ENCODE data around the gene ZNF837. TPM values are rescaled to one million over a fixed set of nuclear protein-coding genes. Genes with fewer than 3 reads are reported as not detected.
A peak's percentile ranks its signal among the peaks of the same experiment; 100 is the strongest.
"Not testable (repeated sequence)": the region's sequence is repeated elsewhere in the genome, so short reads cannot be mapped to it uniquely, and the experiment has no call there.

ZNF837 gene
- total RNA-seq (2014; rRNA removed; shearing (Covaris generic)) = 0.08 and 1.4 TPM in 2 replicates
- polyA plus RNA-seq (2015; cell fraction: cytosol; rRNA removed) = 0.90 and 1.5 TPM in 2 replicates
- 1.1 and 1.2 TPM in 2 replicates for polyA plus RNA-seq (2015; cell fraction: nucleus; rRNA removed)

- DNase-seq (ENCODE audit: low read depth) = peak; percentile 100
Measured at GRCh38 chr19:58380662-58381459, at the start of gene ZNF837. TSS of gene ZNF837 (minus strand) at chr19:58381030. CDS start at chr19:58369332, 11,698 bp downstream.

DNA sequence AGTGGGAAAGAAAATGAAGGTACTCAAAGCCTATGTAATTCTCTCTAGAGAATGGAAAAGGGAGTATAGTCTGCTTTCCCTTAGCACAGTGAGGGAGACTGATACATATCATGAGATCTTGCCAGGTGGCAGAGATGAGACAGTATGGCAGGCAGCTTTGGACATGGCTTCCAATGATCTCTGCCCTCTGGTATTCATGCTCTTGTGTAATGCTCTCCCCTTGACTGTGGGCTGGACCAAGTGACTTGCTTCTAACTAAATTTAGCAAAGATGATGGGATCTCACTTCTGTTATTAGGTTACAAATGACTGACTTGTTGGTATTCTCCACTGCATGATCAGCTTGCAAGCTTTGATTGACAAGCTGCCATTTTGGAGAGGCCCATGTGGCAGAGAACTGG is 48.9 kb upstream of the ZNF837 start:
- DNase-seq (ENCODE audit: low read depth) = no peak

DNA sequence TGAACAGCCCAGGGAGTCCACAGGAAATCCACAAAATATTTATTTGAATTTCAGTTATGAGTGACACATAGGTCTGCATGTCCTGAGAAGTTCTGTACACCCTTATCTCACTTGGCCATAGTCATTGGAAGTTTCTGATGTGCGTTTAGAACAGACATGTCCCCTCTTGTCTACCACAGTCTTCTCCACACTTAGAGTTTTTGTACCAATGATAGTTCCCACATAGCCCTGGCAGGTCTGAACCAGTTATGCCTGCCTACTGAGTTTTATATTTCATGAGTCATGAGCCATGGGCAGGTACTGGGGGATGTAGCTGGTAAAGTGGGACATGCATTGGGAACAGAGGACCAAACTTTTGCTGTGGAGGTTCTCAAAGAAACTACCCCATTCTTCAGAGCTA is 47.8 kb upstream of the ZNF837 start:
- DNase-seq (ENCODE audit: low read depth) = no peak

DNA sequence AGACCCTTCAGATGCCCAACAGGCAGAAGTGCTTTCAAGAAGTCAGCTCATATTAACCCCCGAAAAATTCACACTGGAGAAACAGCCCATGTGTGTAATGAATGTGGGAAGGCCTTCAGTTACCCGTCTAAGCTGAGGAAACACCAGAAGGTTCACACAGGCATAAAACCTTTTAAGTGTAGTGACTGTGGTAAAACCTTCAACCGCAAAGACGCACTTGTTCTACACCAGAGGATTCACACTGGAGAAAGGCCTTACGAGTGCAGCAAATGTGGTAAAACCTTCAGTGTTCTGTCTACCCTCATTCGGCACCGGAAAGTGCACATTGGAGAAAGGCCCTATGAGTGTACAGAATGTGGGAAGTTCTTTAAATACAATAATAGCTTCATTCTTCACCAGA is 36.2 kb upstream of the ZNF837 start:
- DNase-seq (ENCODE audit: low read depth) = no peak

- no peak for DNase-seq (ENCODE audit: low read depth)
Measured at GRCh38 chr19:58416604-58417003, 35.8 kb upstream of the ZNF837 start.

DNA sequence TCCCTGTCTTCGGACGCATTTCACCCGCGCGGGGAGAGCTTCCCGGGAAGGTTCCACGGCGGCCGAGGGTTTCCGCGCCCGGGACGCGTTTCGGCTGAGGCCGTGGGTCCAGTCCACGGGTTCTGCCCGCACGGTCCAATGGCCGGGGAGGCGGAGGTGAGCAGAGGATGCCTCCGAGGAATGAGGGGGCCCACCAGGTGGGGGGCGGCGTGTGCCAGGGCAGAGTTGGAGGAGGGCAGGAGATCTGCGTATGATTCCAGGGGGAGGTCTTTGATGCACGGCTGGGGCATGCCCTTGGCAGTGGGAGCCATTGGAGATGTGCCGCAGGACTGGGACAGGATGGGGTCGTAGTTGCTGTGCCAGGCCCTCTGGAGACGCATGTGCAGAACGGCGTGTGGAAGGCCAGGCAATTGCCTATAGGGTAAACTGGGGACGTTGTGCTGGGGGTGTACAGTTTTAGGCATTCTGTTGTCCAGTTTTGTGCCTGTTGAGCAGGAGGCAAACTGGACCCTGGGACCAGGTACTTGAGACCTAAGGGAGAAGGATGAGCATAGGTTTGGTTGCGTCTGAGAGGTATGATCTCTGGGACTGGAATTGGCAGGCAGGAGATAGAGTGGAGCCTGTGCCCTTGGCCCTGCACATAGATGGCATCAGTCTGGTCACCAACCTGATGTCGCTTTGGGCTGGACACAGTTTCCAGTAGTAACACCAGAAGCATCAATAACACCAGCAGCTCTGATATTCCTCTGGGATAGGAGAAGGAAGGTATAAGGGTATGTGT is 28.4 kb upstream of the ZNF837 start:
- peak; percentile 48 for DNase-seq (ENCODE audit: low read depth)

DNA sequence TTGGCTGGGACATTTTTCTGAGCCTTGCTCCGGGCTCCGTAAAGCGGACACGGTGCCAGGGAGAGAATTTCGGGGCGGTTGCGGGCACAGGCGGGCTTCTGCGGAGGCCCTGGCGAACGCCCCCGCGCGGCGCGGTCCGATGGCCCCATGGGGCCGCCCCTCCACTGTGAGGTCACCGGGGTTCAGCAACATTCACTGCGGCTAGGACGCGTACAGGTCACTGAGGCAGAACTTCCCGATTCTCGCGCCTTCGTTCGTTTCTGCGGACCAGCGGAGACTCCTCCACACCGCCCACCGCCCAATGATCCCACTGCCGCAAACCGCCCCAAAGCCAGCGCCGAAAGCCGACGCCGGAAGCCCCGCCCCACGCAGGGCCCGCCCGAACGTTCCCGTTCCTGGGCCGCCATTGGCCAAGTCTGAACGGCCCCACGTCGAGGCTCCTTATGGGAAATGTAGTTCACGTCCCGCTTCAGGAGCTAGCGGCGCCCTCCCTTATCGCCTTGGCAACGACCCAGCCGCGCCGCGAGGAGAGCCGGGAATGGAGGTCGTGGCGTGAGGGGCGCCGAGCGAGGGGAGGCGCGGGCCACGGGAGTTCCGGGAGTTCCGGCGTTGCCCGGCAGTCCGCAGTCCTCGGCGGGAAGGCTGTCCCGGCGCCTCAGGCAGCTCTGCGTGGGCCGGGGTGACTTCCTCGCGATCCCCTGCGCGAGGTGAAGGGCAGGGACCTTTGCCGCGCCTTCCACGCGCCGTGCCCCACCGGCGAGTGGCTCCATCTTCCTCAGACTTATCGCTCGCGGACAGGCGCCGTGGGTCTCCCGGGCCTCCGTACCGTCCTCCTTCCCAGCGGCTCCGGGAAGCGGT is 27.6 kb upstream of the ZNF837 start, which contains the start of gene ZNF584:
TSS of gene ZNF584 (plus strand) at position 498 of the 858 bp plus-strand sequence. CDS start 499 bp downstream, outside the sequence.
- peak; percentile 91 for DNase-seq (ENCODE audit: low read depth)

GRCh38 chr19:58407658-58408151 is 26.9 kb upstream of the ZNF837 start:
- DNase-seq (ENCODE audit: low read depth) = no peak

- no peak for DNase-seq (ENCODE audit: low read depth)
Measured at GRCh38 chr19:58406818-58407657, 26.2 kb upstream of the ZNF837 start.

DNA sequence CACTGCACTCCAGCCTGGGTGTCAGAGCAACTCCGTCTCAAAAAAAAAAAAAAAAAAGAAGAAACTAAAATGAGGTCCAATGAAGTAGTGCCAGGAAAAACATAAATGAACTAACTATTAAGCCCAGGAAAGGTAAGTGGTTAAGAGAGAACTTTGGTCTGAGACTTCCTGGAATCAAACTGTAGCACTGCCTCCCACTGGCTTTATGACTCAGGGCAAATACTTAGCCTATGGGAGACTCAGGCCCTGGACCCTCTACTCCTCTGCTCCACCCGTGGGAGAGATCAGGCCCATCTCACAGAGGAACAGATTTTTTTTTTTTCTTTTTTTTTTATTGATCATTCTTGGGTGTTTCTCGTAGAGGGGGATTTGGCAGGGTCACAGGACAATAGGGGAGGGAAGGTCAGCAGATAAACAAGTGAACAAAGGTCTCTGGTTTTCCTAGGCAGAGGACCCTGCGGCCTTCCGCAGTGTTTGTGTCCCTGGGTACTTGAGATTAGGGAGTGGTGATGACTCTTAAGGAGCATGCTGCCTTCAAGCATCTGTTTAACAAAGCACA is 23.2 kb upstream of the ZNF837 start:
- not testable (repeated sequence) for DNase-seq (ENCODE audit: low read depth)

GRCh38 chr19:58401840-58402421 is 21.1 kb upstream of the ZNF837 start:
- no peak for DNase-seq (ENCODE audit: low read depth)

- peak; percentile 99 for DNase-seq (ENCODE audit: low read depth)
Measured at GRCh38 chr19:58400916-58401839, 20.3 kb upstream of the ZNF837 start.

GRCh38 chr19:58400316-58400915 is 19.6 kb upstream of the ZNF837 start:
- DNase-seq (ENCODE audit: low read depth) = no peak

- no peak for DNase-seq (ENCODE audit: low read depth)
Measured at GRCh38 chr19:58399903-58400302, 19.1 kb upstream of the ZNF837 start.

GRCh38 chr19:58398545-58398944 is 17.7 kb upstream of the ZNF837 start:
- no peak for DNase-seq (ENCODE audit: low read depth)

DNA sequence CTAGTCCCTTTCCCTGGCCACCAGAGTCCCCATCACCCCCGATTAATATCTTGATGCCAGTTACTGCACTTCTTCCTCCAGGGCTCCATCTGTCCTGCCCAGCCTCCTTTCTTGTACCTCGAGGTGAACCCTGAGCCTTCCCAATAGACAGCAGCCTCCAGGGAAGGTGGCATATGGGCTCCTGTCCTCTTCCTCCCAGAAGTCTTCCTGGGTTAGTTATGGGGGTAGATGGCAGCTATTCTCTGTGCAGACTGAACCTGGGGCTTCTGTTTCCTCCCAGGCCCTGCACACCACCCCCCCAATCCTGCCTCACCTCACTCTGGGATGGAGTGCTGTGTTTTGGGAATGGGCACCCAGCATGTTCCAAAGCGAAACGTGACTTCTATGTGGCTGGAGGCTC is 17.3 kb upstream of the ZNF837 start:
- DNase-seq (ENCODE audit: low read depth) = no peak

DNA sequence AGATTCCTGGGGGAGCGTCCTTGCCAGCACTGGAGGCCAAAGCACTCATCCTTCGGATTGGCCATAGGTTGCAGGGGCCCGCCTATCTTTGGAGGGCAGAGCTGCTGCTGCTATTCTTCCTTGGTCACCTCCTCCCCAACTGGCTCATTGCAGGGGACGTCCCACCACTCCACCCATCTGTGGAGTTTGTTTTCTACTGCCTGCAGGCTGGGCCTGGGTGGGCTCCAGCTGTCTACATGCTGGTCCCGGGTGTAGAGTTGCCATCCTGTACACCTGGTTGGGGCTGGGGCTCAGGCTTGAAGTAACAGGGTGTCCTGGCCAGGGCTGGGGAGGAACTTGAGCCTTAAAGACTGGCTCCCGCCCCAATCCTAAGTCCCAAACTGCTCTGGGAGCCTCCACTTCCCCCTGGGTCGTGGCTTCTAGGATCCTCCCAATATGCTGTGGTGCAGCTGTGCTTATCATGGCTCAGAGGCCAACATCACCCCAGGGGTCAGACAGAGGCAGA is 16.8 kb upstream of the ZNF837 start:
- DNase-seq (ENCODE audit: low read depth) = no peak

All from HT1080 (cell line).